NOMO-1 treated with dmso at 0.1 percent for 144 hours (cell line): ENCODE measurements around the gene GPR22.

ENCODE experiments used
- DNase-seq: peaks from one replicate; lab custom pipeline; 2025; ENCODE audit not compliant: unreplicated experiment; lab: John Stamatoyannopoulos, UW

GPR22 gene

GRCh38 chr7:107469929-107470328, at the start of gene GPR22:
TSS of gene GPR22 (plus strand) at chr7:107470057. CDS start at chr7:107474061, 4,004 bp downstream.
- DNase-seq: no peak

GRCh38 chr7:107427462-107427861, 42.4 kb upstream of the GPR22 start:
- DNase-seq: no peak

- no peak for DNase-seq
These were observed 41.2 kb upstream of the GPR22 start for GRCh38 chr7:107428642-107429041.

- DNase-seq: no peak
These were observed 39.8 kb upstream of the GPR22 start for GRCh38 chr7:107430057-107430456.

GRCh38 chr7:107432261-107432660, 37.6 kb upstream of the GPR22 start:
- DNase-seq: no peak

GRCh38 chr7:107435749-107436148, 34.1 kb upstream of the GPR22 start:
- DNase-seq: no peak

GRCh38 chr7:107439025-107439424, 30.8 kb upstream of the GPR22 start:
- DNase-seq: no peak

- no peak for DNase-seq
These were observed 28.1 kb upstream of the GPR22 start for GRCh38 chr7:107441581-107442422.

GRCh38 chr7:107442678-107443077, 27.2 kb upstream of the GPR22 start:
- DNase-seq: no peak

GRCh38 chr7:107446531-107446930, 23.3 kb upstream of the GPR22 start:
- no peak for DNase-seq

GRCh38 chr7:107446988-107447387, 22.9 kb upstream of the GPR22 start:
- no peak for DNase-seq

GRCh38 chr7:107450970-107451369, 18.9 kb upstream of the GPR22 start:
- no peak for DNase-seq

GRCh38 chr7:107453388-107453787, 16.5 kb upstream of the GPR22 start:
- DNase-seq: no peak

GRCh38 chr7:107461938-107462533, 7.8 kb upstream of the GPR22 start:
- DNase-seq: no peak

GRCh38 chr7:107463139-107464078, 6.4 kb upstream of the GPR22 start:
- no peak for DNase-seq

GRCh38 chr7:107464666-107465226, 5.1 kb upstream of the GPR22 start:
- DNase-seq: no peak

GRCh38 chr7:107467972-107468371, 1.9 kb upstream of the GPR22 start:
- no peak for DNase-seq

GRCh38 chr7:107468824-107469223, 1.0 kb upstream of the GPR22 start:
- no peak for DNase-seq

GRCh38 chr7:107471292-107472070, 1.6 kb downstream of the GPR22 start:
- no peak for DNase-seq

GRCh38 chr7:107472116-107472515, 2.3 kb downstream of the GPR22 start:
- DNase-seq: no peak
